RWPE1 (cell line): ENCODE results near the gene LYPD8.
"Not testable (repeated sequence)": the region's sequence is repeated elsewhere in the genome, so short reads cannot be mapped to it uniquely, and the experiment has no call there.

Experiments used
- CTCF ChIA-PET: fragments of 350-600 bp; sonication (Branson Sonifier 250); formaldehyde crosslinking; extraction: SDS; loops from one replicate; lab custom pipeline; 2021; lab: Yijun Ruan, JAX
- POLR2A ChIA-PET: fragments of 400-600 bp; formaldehyde crosslinking; extraction: SDS; loops from one replicate; lab custom pipeline; 2020; ENCODE audit warnings: antibody characterized with exemption; ENCODE audit not compliant: low non-redundant PET; lab: Yijun Ruan, JAX
- DNase-seq: peaks from one replicate; pipeline ENCODE4 v3.0.0; 2012; ENCODE audit warnings: low spot score
- H3K27ac ChIP-seq: fragments of 450-650 bp; 2 replicates; pipeline ENCODE4 v1.5.1; 2017
- CTCF ChIP-seq: fragments of 450-650 bp; conservative IDR thresholded peaks from 2 replicates; pipeline ENCODE4 v1.5.1; 2017; ENCODE audit warnings: low read depth, mild to moderate bottlenecking

LYPD8 gene

GRCh38 chr1:248755517-248755916 is at the start of gene LYPD8:
Gene LYPD8, minus strand, starts transcription at chr1:248755759. Its CDS starts 4,678 bp downstream, at chr1:248751081.
- CTCF ChIA-PET: no interaction called here

GRCh38 chr1:248804771-248805681 is 49.5 kb upstream of the LYPD8 start:
- ChIA-PET POLR2A (no interaction called here), CTCF (no interaction called here)
- H3K27ac ChIP-seq: no peak overlapping the region
- TF ChIP-seq CTCF: no peak
- DNase-seq: no peak

More at GRCh38 chr1:248755517-248755916, at the start of gene LYPD8:
- no peak for DNase-seq
- no peak for TF ChIP-seq CTCF
- POLR2A ChIA-PET: no interaction called here
- no peak within 1 kb of the TSS for H3K27ac ChIP-seq

- DNase-seq, CTCF ChIA-PET, H3K27ac ChIP-seq, POLR2A ChIA-PET: not testable (repeated sequence)
Measured at GRCh38 chr1:248803501-248803900, 47.9 kb upstream of the LYPD8 start.

- ChIA-PET CTCF (no interaction called here), POLR2A (no interaction called here)
- no peak for TF ChIP-seq CTCF
- no peak overlapping the region for H3K27ac ChIP-seq
- DNase-seq: no peak
Measured at GRCh38 chr1:248802454-248802853, 46.9 kb upstream of the LYPD8 start.

- DNase-seq: no peak
- POLR2A ChIA-PET: no interaction called here
Measured at GRCh38 chr1:248800459-248800858, 44.9 kb upstream of the LYPD8 start.

GRCh38 chr1:248798791-248799190 is 43.2 kb upstream of the LYPD8 start:
- ChIA-PET CTCF (no interaction called here), POLR2A (no interaction called here)
- H3K27ac ChIP-seq: no peak overlapping the region
- TF ChIP-seq CTCF: no peak
- DNase-seq: no peak

More at GRCh38 chr1:248800459-248800858, 44.9 kb upstream of the LYPD8 start:
- no peak overlapping the region for H3K27ac ChIP-seq
- TF ChIP-seq CTCF: no peak
- CTCF ChIA-PET: interaction anchor here (0.7 kb wide), 1 partner anchor 181 kb away, joined by 3 read pairs; no protein-coding TSS in a partner anchor

- H3K27ac ChIP-seq, POLR2A ChIA-PET, DNase-seq: not testable (repeated sequence)
- CTCF ChIA-PET: interaction anchor here (0.6 to 1.1 kb wide), 2 partner anchors 10 to 12 kb away, joined by 3 read pairs; no protein-coding TSS in a partner anchor
Measured at GRCh38 chr1:248794663-248795062, 39.1 kb upstream of the LYPD8 start.
